HPDE6-E6E7 (cell line): Measurements from ENCODE around the gene TRDMT1.

Source experiments
- DNase-seq: peaks from one replicate; pipeline ENCODE4 v3.0.0; 2011; ENCODE audit warnings: missing footprints; ENCODE audit errors: extremely low spot score

Gene TRDMT1

GRCh38 chr10:17176091-17176490 lies 25.4 kb downstream of the TRDMT1 start:
- DNase-seq: no peak

- no peak for DNase-seq
Measured at GRCh38 chr10:17175551-17175950, 25.9 kb downstream of the TRDMT1 start.

GRCh38 chr10:17174626-17175025 lies 26.8 kb downstream of the TRDMT1 start:
- DNase-seq: no peak

- no peak for DNase-seq
Measured at GRCh38 chr10:17171141-17171641, 30.3 kb downstream of the TRDMT1 start.

- no peak for DNase-seq
Measured at GRCh38 chr10:17169803-17170202, 31.7 kb downstream of the TRDMT1 start.

DNA sequence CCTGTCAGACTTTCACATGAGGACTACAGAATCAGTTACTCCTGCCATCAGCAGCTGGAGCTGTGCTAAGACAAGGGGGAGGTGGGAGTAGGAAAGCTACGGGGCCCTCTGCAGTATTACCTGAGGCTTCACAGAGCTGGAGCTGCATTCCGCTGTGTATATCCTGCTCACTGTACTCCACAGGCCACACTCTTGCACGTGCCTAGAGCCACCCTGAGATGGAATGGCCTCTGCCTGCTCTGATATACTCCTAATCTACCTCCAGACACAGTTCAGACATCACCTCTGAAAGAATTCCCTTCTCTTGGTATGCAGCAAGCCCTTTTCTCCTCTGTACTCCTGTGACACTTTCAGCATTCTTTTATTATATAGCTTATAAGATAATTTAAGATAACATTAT lies 34.8 kb downstream of the TRDMT1 start:
- DNase-seq: no peak

- DNase-seq: no peak
Measured at GRCh38 chr10:17162828-17163227, 38.6 kb downstream of the TRDMT1 start.

GRCh38 chr10:17161775-17162174 lies 39.7 kb downstream of the TRDMT1 start:
- DNase-seq: no peak

GRCh38 chr10:17157024-17157423 lies 44.4 kb downstream of the TRDMT1 start:
- no peak for DNase-seq

- no peak for DNase-seq
Measured at GRCh38 chr10:17155826-17156225, 45.6 kb downstream of the TRDMT1 start.

GRCh38 chr10:17154116-17154515 lies 47.4 kb downstream of the TRDMT1 start:
- DNase-seq: no peak

DNA sequence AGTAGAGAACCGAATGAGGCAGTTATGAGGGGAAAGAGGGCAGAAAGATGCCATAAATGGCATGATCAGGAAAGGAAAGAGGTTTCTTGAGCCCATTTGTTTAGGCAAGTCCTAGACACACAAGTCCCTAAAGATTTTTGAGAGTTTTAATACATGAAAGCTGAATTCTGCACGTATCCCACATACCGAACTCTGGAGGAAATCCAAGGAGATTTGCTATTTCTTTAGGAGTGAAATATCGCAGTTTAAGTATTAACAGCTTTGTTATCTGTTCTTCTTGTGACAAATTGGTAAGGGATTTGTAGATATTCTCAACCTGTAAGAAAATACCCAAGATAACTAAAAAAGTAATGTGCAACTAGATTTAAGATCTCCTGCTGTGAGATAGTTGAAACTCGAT lies 48.2 kb downstream of the TRDMT1 start:
- DNase-seq: no peak

- no peak for DNase-seq
Measured at GRCh38 chr10:17151716-17152115, 49.8 kb downstream of the TRDMT1 start.

- DNase-seq: no peak
Measured at GRCh38 chr10:17147884-17148489, 53.5 kb downstream of the TRDMT1 start.

DNA sequence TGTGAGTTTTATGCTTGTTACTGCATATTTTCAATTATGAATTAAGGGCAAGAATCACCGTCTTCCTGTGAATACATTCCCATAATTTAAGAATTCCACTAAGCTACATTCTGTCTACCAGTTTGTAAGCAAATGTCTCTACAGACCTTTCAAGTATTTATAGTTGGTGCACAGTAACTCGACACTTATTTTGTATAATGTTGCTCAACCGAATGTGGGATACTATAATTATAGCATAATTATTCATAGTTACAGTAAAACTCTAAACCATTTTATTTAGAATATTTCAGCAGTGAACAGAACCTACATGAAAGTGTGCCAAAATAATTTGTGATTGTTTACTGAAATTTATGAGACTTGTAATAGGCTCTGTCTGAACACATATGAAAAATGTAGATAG lies 54.6 kb downstream of the TRDMT1 start:
- DNase-seq: no peak

- no peak for DNase-seq
Measured at GRCh38 chr10:17145239-17145638, 56.2 kb downstream of the TRDMT1 start.

DNA sequence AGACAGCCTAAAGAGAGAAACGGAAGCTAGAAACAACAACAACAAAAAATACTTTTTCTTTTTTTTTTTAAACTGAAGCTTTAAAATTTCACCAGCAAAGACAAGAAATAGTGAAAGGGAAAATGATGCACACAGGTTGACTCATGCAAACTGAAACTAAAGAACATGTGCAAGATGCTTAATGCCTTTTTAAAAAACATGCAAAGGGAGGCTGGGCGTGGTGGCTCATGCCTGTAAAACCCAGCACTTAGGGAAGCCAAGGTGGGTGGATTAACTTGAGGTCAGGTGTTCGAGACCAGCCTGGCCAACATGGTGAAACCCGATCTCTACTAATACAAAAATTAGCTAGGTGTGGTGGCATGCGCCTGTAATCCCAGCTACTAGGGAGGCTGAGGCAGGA lies 56.7 kb downstream of the TRDMT1 start:
- DNase-seq: no peak

- DNase-seq: no peak
Measured at GRCh38 chr10:17144032-17144431, 57.4 kb downstream of the TRDMT1 start.

DNA sequence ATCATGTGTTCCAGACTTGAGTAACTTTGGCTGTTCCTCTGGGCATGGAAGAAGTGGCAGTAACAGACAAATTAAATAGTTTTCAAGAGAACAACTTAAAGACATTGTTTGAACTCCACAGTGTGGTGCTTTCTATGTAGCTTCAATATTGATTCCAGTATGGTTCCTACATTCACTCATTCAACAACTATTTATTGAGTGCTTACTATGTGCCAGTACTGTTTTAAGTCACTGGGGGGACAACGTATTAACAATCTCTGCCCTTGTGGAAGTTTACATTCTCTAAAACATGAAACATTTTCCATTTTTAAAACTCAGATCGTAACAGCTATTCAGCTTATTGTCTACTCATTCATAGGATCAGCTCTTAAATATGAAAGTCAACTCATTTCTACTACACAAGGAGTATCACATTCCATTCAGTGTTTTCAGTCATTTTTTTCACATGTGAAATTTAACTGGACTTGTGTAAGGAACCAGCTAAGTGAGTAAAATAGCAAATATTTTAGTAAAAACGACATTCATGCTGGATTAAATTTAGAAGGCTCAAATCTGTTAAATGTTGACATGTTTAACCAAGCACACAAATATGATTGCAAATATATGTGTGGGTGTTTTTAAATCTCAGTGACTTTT lies 58.3 kb downstream of the TRDMT1 start:
- DNase-seq: no peak

GRCh38 chr10:17141504-17142229 lies 59.8 kb downstream of the TRDMT1 start:
- DNase-seq: no peak

DNA sequence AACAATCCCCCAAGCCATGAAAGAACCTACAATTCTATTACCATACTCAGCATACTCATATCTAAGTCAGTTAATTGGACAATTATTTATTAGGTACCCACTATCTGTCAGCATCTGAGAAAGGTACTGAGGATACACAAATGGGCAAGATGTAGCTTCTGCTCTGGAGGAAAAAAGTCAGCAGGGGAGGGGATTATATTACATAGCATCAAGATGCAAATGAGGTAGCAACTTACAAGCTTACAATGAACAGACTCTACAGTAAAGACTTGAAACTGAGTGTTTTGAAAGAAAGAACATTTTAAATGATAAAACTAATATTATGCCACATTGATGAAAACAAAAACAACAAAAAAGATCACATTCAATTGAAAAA lies 61.1 kb downstream of the TRDMT1 start:
- no peak for DNase-seq

- DNase-seq: no peak
Measured at GRCh38 chr10:17138460-17139042, 62.9 kb downstream of the TRDMT1 start.
